H1 (cell line): ENCODE measurements around the gene CTXN2.

Experiments
- ASH2L ChIP-seq: fragments of 200-600, 300-600 bp; sonication (generic); IDR thresholded peaks from one replicate; pipeline ENCODE4 v1.7.1; 2017; ENCODE audit warnings: low read length
- CHD1 ChIP-seq: IDR thresholded peaks from 2 replicates; pipeline ENCODE4 v1.6.1; 2012; ENCODE audit warnings: low read depth, low read length, improper control_type of control experiment
- CTCF ChIP-seq, 3 experiments: IDR thresholded peaks; 1 replicate in 2 of 3; 2 replicates in 1 of 3; pipeline versions ENCODE4 v1.5.1 to v1.6.1; 2011; ENCODE audit warnings: low read length in 3 of 3, mild to moderate bottlenecking in 3 of 3, inconsistent platforms in 2 of 3, low read depth in 1 of 3, moderate library complexity in 1 of 3; ENCODE audit not compliant: insufficient read depth in 1 of 3; ENCODE audit errors: control extremely low read depth in 1 of 3
- GABPA ChIP-seq: IDR thresholded peaks from 2 replicates; pipeline ENCODE4 v1.6.1; 2011; ENCODE audit warnings: mild to moderate bottlenecking, low read length, moderate library complexity, borderline replicate concordance; ENCODE audit not compliant: insufficient read depth
- GTF2F1 ChIP-seq: IDR thresholded peaks from 2 replicates; pipeline ENCODE4 v1.6.1; 2012; ENCODE audit warnings: low read depth, low read length, improper control_type of control experiment, borderline replicate concordance
- HDAC6 ChIP-seq: IDR thresholded peaks from one replicate; pipeline ENCODE4 v1.7.1; 2012; ENCODE audit warnings: low read depth, mild to moderate bottlenecking, inconsistent platforms, low read length, moderate library complexity
- KDM1A ChIP-seq: fragments of 200-600, 300-600 bp; sonication (generic); IDR thresholded peaks from 2 replicates; pipeline ENCODE4 v1.7.1; 2016; ENCODE audit warnings: mild to moderate bottlenecking, low read length, borderline replicate concordance
- MAX ChIP-seq: IDR thresholded peaks from 2 replicates; pipeline ENCODE4 v1.6.1; 2012; ENCODE audit warnings: inconsistent platforms
- POLR2A ChIP-seq, 2 experiments: IDR thresholded peaks; 1 replicate in 1 of 2; 2 replicates in 1 of 2; pipeline ENCODE4 v1.6.1; 2011; ENCODE audit warnings: low read depth in 2 of 2, low read length in 2 of 2, mild to moderate bottlenecking in 2 of 2; ENCODE audit errors: control extremely low read depth in 1 of 2
- POLR2AphosphoS5 ChIP-seq: IDR thresholded peaks from 2 replicates; pipeline ENCODE4 v1.6.1; 2011; ENCODE audit warnings: low read depth, low read length
- RAD21 ChIP-seq, 2 experiments: IDR thresholded peaks in 1 of 2; conservative IDR thresholded peaks in 1 of 2; 2 replicates each; pipeline ENCODE4 v1.6.1; 2011; ENCODE audit warnings: low read depth in 2 of 2, low read length in 2 of 2, improper control_type of control experiment in 1 of 2, inconsistent platforms in 1 of 2, mild to moderate bottlenecking in 1 of 2, moderate library complexity in 1 of 2
- RBBP5 ChIP-seq: IDR thresholded peaks from 2 replicates; pipeline ENCODE4 v1.7.1; 2012; ENCODE audit warnings: low read depth, mild to moderate bottlenecking, inconsistent platforms, low read length, moderate library complexity, borderline replicate concordance
- SIX5 ChIP-seq: IDR thresholded peaks from 2 replicates; pipeline ENCODE4 v1.6.1; 2011; ENCODE audit warnings: mild to moderate bottlenecking, low read depth, low read length
- USF2 ChIP-seq: IDR thresholded peaks from 2 replicates; pipeline ENCODE4 v1.6.1; 2011; ENCODE audit warnings: low read length, improper control_type of control experiment

GRCh38 chr15:48153526-48153925, 37.9 kb upstream of the CTXN2 start:
- TF ChIP-seq POLR2A (IDR thresholded peaks at IDR 0.05; ENCODE audit: control extremely low read depth in 1 of 2, low read depth in 2 of 2, low read length in 2 of 2) (no peak), CHD1 (no peak), POLR2AphosphoS5 (no peak), HDAC6 (no peak), GABPA (no peak), SIX5 (no peak), RAD21 (IDR thresholded peaks at IDR 0.05 in 1 of 2, conservative IDR thresholded peaks at IDR 0.05 in 1 of 2; ENCODE audit: low read depth in 2 of 2, low read length in 2 of 2) (no peak), USF2 (no peak), CTCF (IDR thresholded peaks at IDR 0.05; ENCODE audit: control extremely low read depth in 1 of 3, insufficient read depth in 1 of 3, low read depth in 1 of 3, low read length in 3 of 3) (no peak), RBBP5 (no peak), MAX (no peak), GTF2F1 (no peak), KDM1A (no peak), ASH2L (no peak)
